ENCODE results near the gene GOLPH3L.

The GOLPH3L gene

GRCh38 chr1:150621497-150622302, 75.3 kb downstream of the GOLPH3L start:
- H3K4me3 ChIP-seq (ENCODE audit: low read depth, low read length), result no peak overlapping the region
- DNase-seq (ENCODE audit: low read depth), result peak; percentile 91

GRCh38 chr1:150620919-150621318, 76.0 kb downstream of the GOLPH3L start:
- no peak overlapping the region for H3K4me3 ChIP-seq (ENCODE audit: low read depth, low read length)
- no peak for TF ChIP-seq CTCF (conservative IDR thresholded peaks at IDR 0.05; ENCODE audit: low read depth, low read length)
- DNase-seq (ENCODE audit: low read depth), result no peak

More at GRCh38 chr1:150621497-150622302, 75.3 kb downstream of the GOLPH3L start:
- peak; percentile 83 for TF ChIP-seq CTCF (conservative IDR thresholded peaks at IDR 0.05; ENCODE audit: low read depth, low read length)

GRCh38 chr1:150619576-150620509, 77.1 kb downstream of the GOLPH3L start:
- no peak overlapping the region for H3K4me3 ChIP-seq (ENCODE audit: low read depth, low read length)
- TF ChIP-seq CTCF (conservative IDR thresholded peaks at IDR 0.05; ENCODE audit: low read depth, low read length), result peak; percentile 51
- DNase-seq (ENCODE audit: low read depth), result peak; percentile 80

GRCh38 chr1:150615346-150616201, 81.4 kb downstream of the GOLPH3L start:
- TF ChIP-seq CTCF (conservative IDR thresholded peaks at IDR 0.05; ENCODE audit: low read depth, low read length), result no peak
- H3K4me3 ChIP-seq (ENCODE audit: low read depth, low read length), result no peak overlapping the region
- DNase-seq (ENCODE audit: low read depth), result no peak

- DNase-seq (ENCODE audit: low read depth), result peak; percentile 85
- no peak for TF ChIP-seq CTCF (conservative IDR thresholded peaks at IDR 0.05; ENCODE audit: low read depth, low read length)
- H3K4me3 ChIP-seq (ENCODE audit: low read depth, low read length), result peak overlapping the region; percentile 20
These were observed 83.7 kb downstream of the GOLPH3L start for GRCh38 chr1:150613061-150613920.

GRCh38 chr1:150612014-150612345, 85.0 kb downstream of the GOLPH3L start:
- no peak overlapping the region for H3K4me3 ChIP-seq (ENCODE audit: low read depth, low read length)
- DNase-seq (ENCODE audit: low read depth), result no peak
- no peak for TF ChIP-seq CTCF (conservative IDR thresholded peaks at IDR 0.05; ENCODE audit: low read depth, low read length)

Measured in choroid plexus epithelial cell (primary cell).